GM23338 (cell line): ENCODE results near the gene ZNF311. TPM values are rescaled to one million over a fixed set of nuclear protein-coding genes. Genes with fewer than 3 reads are reported as not detected.

Experiments
- ATAC-seq: fragments of 200-7000 bp; cut with Tn5 transposase; 3 replicates; pipeline ENCODE4 v1.9.1; 2020
- DNase-seq: peaks from one replicate; pipeline ENCODE4 v3.0.0-alpha.2; 2015; ENCODE audit warnings: low spot score
- H2AFZ ChIP-seq: fragments of 200-600 bp; sonication (generic); 2 replicates; pipeline ENCODE4 v1.8.0; 2016; ENCODE audit warnings: antibody characterized with exemption, mild to moderate bottlenecking, moderate library complexity
- H3F3A ChIP-seq: fragments of 200-600 bp; sonication (generic); replicated peaks from 2 replicates; pipeline ENCODE4 v1.8.0; 2017; ENCODE audit warnings: antibody characterized with exemption, mixed run types, low read depth
- H3K27ac ChIP-seq: fragments of 200-600 bp; sonication (generic); 2 replicates; pipeline ENCODE4 v1.6.1; 2016; ENCODE audit warnings: low read depth
- H3K27me3 ChIP-seq: fragments of 200-600 bp; sonication (generic); 2 replicates; pipeline ENCODE4 v1.8.0; 2016; ENCODE audit warnings: mild to moderate bottlenecking, mixed run types, moderate library complexity; ENCODE audit not compliant: insufficient read depth
- H3K36me3 ChIP-seq: fragments of 200-600 bp; sonication (generic); 2 replicates; pipeline ENCODE4 v1.8.0; 2016; ENCODE audit warnings: mild to moderate bottlenecking; ENCODE audit not compliant: insufficient read depth
- H3K4me1 ChIP-seq: fragments of 200-600 bp; sonication (generic); 2 replicates; pipeline ENCODE4 v1.8.0; 2016; ENCODE audit warnings: mild to moderate bottlenecking, moderate library complexity; ENCODE audit not compliant: insufficient read depth
- H3K4me2 ChIP-seq: fragments of 200-600 bp; sonication (generic); 2 replicates; pipeline ENCODE4 v1.7.1; 2017; ENCODE audit warnings: mixed run types
- H3K4me3 ChIP-seq: fragments of 200-600 bp; sonication (generic); 2 replicates; pipeline ENCODE4 v1.6.1; 2016; ENCODE audit warnings: mixed run types
- H3K79me2 ChIP-seq: fragments of 200-600 bp; sonication (generic); replicated peaks from 2 replicates; pipeline ENCODE4 v1.8.0; 2017; ENCODE audit warnings: mild to moderate bottlenecking; ENCODE audit not compliant: insufficient read depth
- H3K9me2 ChIP-seq: fragments of 200-600 bp; sonication (generic); 2 replicates; pipeline ENCODE4 v1.8.0; 2017; ENCODE audit not compliant: insufficient read depth
- H4K20me1 ChIP-seq: fragments of 200-600 bp; sonication (generic); replicated peaks from 2 replicates; pipeline ENCODE4 v1.8.0; 2017; ENCODE audit warnings: mild to moderate bottlenecking; ENCODE audit not compliant: insufficient read depth
- H3K27ac Mint-ChIP-seq: 2 replicates; pipeline ENCODE4 v1.8.0; 2020; ENCODE audit warnings: inconsistent platforms, mild to moderate bottlenecking, moderate library complexity, mixed read lengths
- H3K27me3 Mint-ChIP-seq: 3 replicates; pipeline ENCODE4 v1.8.0; 2022; ENCODE audit warnings: low read depth, mild to moderate bottlenecking, moderate library complexity, mixed read lengths, inconsistent platforms; ENCODE audit not compliant: insufficient read depth, poor library complexity
- H3K36me3 Mint-ChIP-seq: 3 replicates; pipeline ENCODE4 v1.8.0; 2021; ENCODE audit warnings: low read depth, mild to moderate bottlenecking, inconsistent platforms, moderate library complexity, mixed read lengths
- H3K4me1 Mint-ChIP-seq: 3 replicates; pipeline ENCODE4 v1.8.0; 2020; ENCODE audit warnings: mild to moderate bottlenecking, inconsistent platforms, mixed read lengths
- H3K4me3 Mint-ChIP-seq: 3 replicates; pipeline ENCODE4 v1.8.0; 2021; ENCODE audit warnings: moderate library complexity, mild to moderate bottlenecking, inconsistent platforms, mixed read lengths
- H3K9me3 Mint-ChIP-seq: 3 replicates; pipeline ENCODE4 v1.8.0; 2020; ENCODE audit warnings: moderate library complexity, mild to moderate bottlenecking, inconsistent platforms, mixed read lengths
- CTCF ChIP-seq, 2 experiments: fragments of 200-600 bp in 1 of 2; sonication (generic) in 1 of 2; conservative IDR thresholded peaks; 2 replicates each; pipeline versions ENCODE4 v1.5.1 to v1.6.1; 2016 to 2017; ENCODE audit warnings: antibody characterized with exemption in 2 of 2, low read depth in 2 of 2, mild to moderate bottlenecking in 2 of 2, moderate library complexity in 1 of 2
- ETS1 ChIP-seq: IDR thresholded peaks from 2 replicates; pipeline ENCODE4 v1.6.1; 2016; ENCODE audit warnings: antibody characterized with exemption
- EZH2phosphoT487 ChIP-seq: fragments of 200-600 bp; sonication (generic); IDR thresholded peaks from one replicate; pipeline ENCODE4 v1.8.1; 2018; ENCODE audit warnings: antibody characterized with exemption; ENCODE audit not compliant: unreplicated experiment
- JUNB ChIP-seq: IDR thresholded peaks from one replicate; pipeline ENCODE4 v1.6.1; 2016; ENCODE audit warnings: antibody characterized with exemption; ENCODE audit not compliant: unreplicated experiment
- NANOG ChIP-seq: IDR thresholded peaks from 2 replicates; pipeline ENCODE4 v1.6.1; 2016; ENCODE audit warnings: antibody characterized with exemption, borderline replicate concordance
- POLR2AphosphoS5 ChIP-seq: IDR thresholded peaks from 2 replicates; pipeline ENCODE4 v1.6.1; 2016; ENCODE audit warnings: antibody characterized with exemption, low read depth
- STAT1 ChIP-seq: IDR thresholded peaks from one replicate; pipeline ENCODE4 v1.6.1; 2016; ENCODE audit warnings: antibody characterized with exemption; ENCODE audit not compliant: unreplicated experiment
- ZNF114 ChIP-seq: fragments of 250-450 bp; sonication (Bioruptor Pico); IDR thresholded peaks from 2 replicates; pipeline ENCODE4 v1.5.0; 2020; ENCODE audit warnings: mild to moderate bottlenecking, moderate library complexity
- ZNF331 ChIP-seq: fragments of 250-450 bp; sonication (Bioruptor Pico); IDR thresholded peaks from 2 replicates; pipeline ENCODE4 v1.5.0; 2020; ENCODE audit warnings: low read depth, mild to moderate bottlenecking, moderate library complexity
- ZNF462 ChIP-seq: fragments of 250-450 bp; sonication (Bioruptor Pico); IDR thresholded peaks from 2 replicates; pipeline ENCODE4 v1.5.0; 2020; ENCODE audit warnings: mild to moderate bottlenecking, moderate library complexity
- polyA plus RNA-seq: library from polyadenylated mRNA; unstranded; fragments of >200 nt; fragmentation: Nextera tagmentation; extraction: Ambion mirVana; gene quantifications from 2 replicates; pipeline ENCODE4 v1.2.1, GENCODE V29; 2016
- total RNA-seq: library from RNA; depleted of rRNA; stranded (reverse); fragments of >200 nt; shearing (Covaris generic); gene quantifications from 2 replicates; pipeline ENCODE4 v1.2.3, GENCODE V29; 2014

ZNF311 gene
- total and polyA plus RNA-seq, 2 experiments from 2014 or later, result 1.5 to 1.8 TPM

- no peak overlapping the region for H3K4me2 ChIP-seq
- no peak overlapping the region for H2AFZ ChIP-seq
- ATAC-seq (no peak), DNase-seq (no peak)
- no peaks in the 10 kb centered on the region for H3F3A ChIP-seq
- Mint-ChIP-seq H3K27ac (no peak overlapping the region), H3K36me3 (peaks cover 27% of the 10 kb centered on the region), H3K27me3 (peaks cover 6% of the 10 kb centered on the region), H3K4me1 (no peaks in the 10 kb centered on the region), H3K4me3 (no peak overlapping the region), H3K9me3 (peaks cover 28% of the 10 kb centered on the region)
- TF ChIP-seq ZNF114, result no peak
- TF ChIP-seq JUNB, result no peak
- TF ChIP-seq POLR2AphosphoS5, result no peak
- TF ChIP-seq ETS1, result no peak
- TF ChIP-seq ZNF331 (CRISPR knock-in tag), result no peak
- no peak for TF ChIP-seq CTCF (conservative IDR thresholded peaks at IDR 0.05; ENCODE audit: low read depth in 2 of 2)
- TF ChIP-seq ZNF462, result no peak
- TF ChIP-seq NANOG, result no peak
- no peak for TF ChIP-seq STAT1
- TF ChIP-seq EZH2phosphoT487, result no peak
- no peaks in the 10 kb centered on the region for H3K9me2 ChIP-seq
- no peaks in the 10 kb centered on the region for H3K36me3 ChIP-seq
- no peak overlapping the region for H3K4me3 ChIP-seq
- no peaks in the 10 kb centered on the region for H3K27me3 ChIP-seq
- no peaks in the 10 kb centered on the region for H3K4me1 ChIP-seq
- H3K79me2 ChIP-seq, result no peaks in the 10 kb centered on the region
- H3K27ac ChIP-seq, result no peak overlapping the region
- H4K20me1 ChIP-seq, result no peaks in the 10 kb centered on the region
Observed at GRCh38 chr6:28996844-28997510, 8.1 kb downstream of the ZNF311 start.
